ENCODE results near the gene LMNTD2. TPM values are rescaled to one million over a fixed set of nuclear protein-coding genes. Genes with fewer than 3 reads are reported as not detected.

Gene LMNTD2
- total and polyA plus RNA-seq, 3 experiments from 2014 or later = 1.1 to 2.4 (median 1.2) TPM

GRCh38 chr11:563812-564578 is 3.5 kb upstream of the LMNTD2 start:
- Histone ChIP-seq H3K9me3 (ENCODE audit: low read length) (no peaks in the 10 kb centered on the region), H3K27ac (ENCODE audit: low read depth, low read length) (no peak overlapping the region), H3K36me3 (ENCODE audit: insufficient read depth, low read length) (no peaks in the 10 kb centered on the region), H3K27me3 (ENCODE audit: insufficient read depth, low read length, poor library complexity, severe bottlenecking) (no peaks in the 10 kb centered on the region), H3K4me1 (ENCODE audit: insufficient read depth, low read length) (peaks cover 20% of the 10 kb centered on the region), H3K4me3 (ENCODE audit: low read length) (no peak overlapping the region)
- Mint-ChIP-seq H3K4me1 (peaks cover 10 to 21% (median 11%) of the 10 kb centered on the region in 3 donors), H3K27ac (no peak overlapping the region), H3K9me3 (no peaks in the 10 kb centered on the region), H3K36me3 (peaks cover 0 to 11% (median 0%) of the 10 kb centered on the region in 3 donors), H3K27me3 (peaks cover 0 to 3% of the 10 kb centered on the region in 2 donors), H3K4me3 (peak overlapping the region in 2 of 7 donors; percentile 44 to 52)
- ChIA-PET POLR2A (interaction anchor here (1.0 to 1.4 kb wide), 4 partner anchors 9 to 52 kb away, joined by 3 to 5 read pairs (median 4); partner anchors contain the start of genes IRF7 and PHRF1), CTCF (interaction anchor here (1.2 to 3.0 kb wide), 4 partner anchors 9 to 162 kb away, joined by 3 to 17 read pairs (median 7); partner anchors contain the start of gene PHRF1)
- no peak for DNase-seq

- H3K36me3 ChIP-seq (ENCODE audit: insufficient read depth, low read length) = no peaks in the 10 kb centered on the region
- H3K27ac ChIP-seq (ENCODE audit: low read depth, low read length) = no peak overlapping the region
- H3K9me3 ChIP-seq (ENCODE audit: low read length) = no peaks in the 10 kb centered on the region
- H3K4me3 ChIP-seq (ENCODE audit: low read length) = no peak overlapping the region
- H3K27me3 Mint-ChIP-seq = peaks cover 0 to 3% of the 10 kb centered on the region in 2 donors
- no peak for DNase-seq
- peaks cover 0 to 11% (median 0%) of the 10 kb centered on the region in 3 donors for H3K36me3 Mint-ChIP-seq
- peaks cover 10 to 20% (median 11%) of the 10 kb centered on the region in 3 donors for H3K4me1 Mint-ChIP-seq
- H3K4me3 Mint-ChIP-seq = peak overlapping the region in 1 of 7 donors; percentile 51
- peaks cover 18% of the 10 kb centered on the region for H3K4me1 ChIP-seq (ENCODE audit: insufficient read depth, low read length)
- H3K9me3 Mint-ChIP-seq = no peaks in the 10 kb centered on the region
- no peaks in the 10 kb centered on the region for H3K27me3 ChIP-seq (ENCODE audit: insufficient read depth, low read length, poor library complexity, severe bottlenecking)
- CTCF ChIA-PET = interaction anchor here (1.2 kb wide), 1 partner anchor 9 kb away, joined by 3 read pairs; no protein-coding TSS in a partner anchor
- POLR2A ChIA-PET = interaction anchor here (0.7 to 1.2 kb wide), 2 partner anchors 13 to 243 kb away, joined by 3 to 4 read pairs; partner anchors contain the start of gene PHRF1
- H3K27ac Mint-ChIP-seq = no peak overlapping the region
These were observed 2.7 kb upstream of the LMNTD2 start for GRCh38 chr11:563066-563811.

GRCh38 chr11:562046-562645 is 1.6 kb upstream of the LMNTD2 start:
- Mint-ChIP-seq H3K9me3 (no peaks in the 10 kb centered on the region), H3K36me3 (peaks cover 0 to 11% (median 0%) of the 10 kb centered on the region in 3 donors), H3K4me1 (peaks cover 10 to 20% (median 10%) of the 10 kb centered on the region in 3 donors), H3K27me3 (peaks cover 0 to 3% of the 10 kb centered on the region in 2 donors), H3K4me3 (peak overlapping the region; percentile 86 to 93 (median 90)), H3K27ac (peak overlapping the region in 1 of 8 donors; percentile 93)
- peaks cover 18% of the 10 kb centered on the region for H3K4me1 ChIP-seq (ENCODE audit: insufficient read depth, low read length)
- H3K4me3 ChIP-seq (ENCODE audit: low read length) = peak overlapping the region; percentile 76
- peak overlapping the region; percentile 61 for H3K27ac ChIP-seq (ENCODE audit: low read depth, low read length)
- POLR2A ChIA-PET = interaction anchor here (0.8 to 1.0 kb wide), 3 partner anchors 13 to 164 kb away, joined by 3 to 5 read pairs (median 3); partner anchors contain the start of gene PHRF1
- peak in 1 of 5 donors; percentile 51 for DNase-seq
- no peaks in the 10 kb centered on the region for H3K9me3 ChIP-seq (ENCODE audit: low read length)
- CTCF ChIA-PET = interaction anchor here (1.0 kb wide), 1 partner anchor 14 kb away, joined by 3 read pairs; no protein-coding TSS in a partner anchor
- H3K36me3 ChIP-seq (ENCODE audit: insufficient read depth, low read length) = no peaks in the 10 kb centered on the region
- no peaks in the 10 kb centered on the region for H3K27me3 ChIP-seq (ENCODE audit: insufficient read depth, low read length, poor library complexity, severe bottlenecking)

- DNase-seq = peak in 1 of 5 donors; percentile 63
- ChIA-PET CTCF (interaction anchor here (1.0 kb wide), 1 partner anchor 14 kb away, joined by 3 read pairs; no protein-coding TSS in a partner anchor), POLR2A (interaction anchor here (0.8 to 1.0 kb wide), 3 partner anchors 14 to 164 kb away, joined by 3 to 5 read pairs (median 3); partner anchors contain the start of gene PHRF1)
- Histone ChIP-seq H3K27me3 (ENCODE audit: insufficient read depth, low read length, poor library complexity, severe bottlenecking) (no peaks in the 10 kb centered on the region), H3K9me3 (ENCODE audit: low read length) (no peaks in the 10 kb centered on the region), H3K27ac (ENCODE audit: low read depth, low read length) (peak overlapping the region; percentile 61), H3K4me1 (ENCODE audit: insufficient read depth, low read length) (peaks cover 18% of the 10 kb centered on the region), H3K36me3 (ENCODE audit: insufficient read depth, low read length) (no peaks in the 10 kb centered on the region), H3K4me3 (ENCODE audit: low read length) (peak overlapping the region; percentile 76)
- Mint-ChIP-seq H3K27ac (peak overlapping the region in 7 of 8 donors; percentile 23 to 93 (median 75)), H3K27me3 (peaks cover 0 to 3% of the 10 kb centered on the region in 2 donors), H3K9me3 (no peaks in the 10 kb centered on the region), H3K4me3 (peak overlapping the region; percentile 86 to 93 (median 90)), H3K36me3 (peaks cover 0 to 11% (median 0%) of the 10 kb centered on the region in 3 donors), H3K4me1 (peaks cover 10 to 25% (median 10%) of the 10 kb centered on the region in 3 donors)
These were observed 838 bp upstream of the LMNTD2 start for GRCh38 chr11:561148-562003.

- Mint-ChIP-seq H3K4me1 (peaks cover 10 to 27% (median 10%) of the 10 kb centered on the region in 3 donors), H3K36me3 (peaks cover 0 to 11% (median 0%) of the 10 kb centered on the region in 3 donors), H3K4me3 (peak overlapping the region; percentile 56 to 93 (median 81)), H3K27ac (peak overlapping the region; percentile 69 to 94 (median 86)), H3K27me3 (peaks cover 0 to 3% of the 10 kb centered on the region in 2 donors), H3K9me3 (no peaks in the 10 kb centered on the region)
- Histone ChIP-seq H3K36me3 (ENCODE audit: insufficient read depth, low read length) (no peaks in the 10 kb centered on the region), H3K9me3 (ENCODE audit: low read length) (no peaks in the 10 kb centered on the region), H3K27ac (ENCODE audit: low read depth, low read length) (peak overlapping the region; percentile 74), H3K4me1 (ENCODE audit: insufficient read depth, low read length) (peaks cover 18% of the 10 kb centered on the region), H3K27me3 (ENCODE audit: insufficient read depth, low read length, poor library complexity, severe bottlenecking) (no peaks in the 10 kb centered on the region), H3K4me3 (ENCODE audit: low read length) (peak overlapping the region; percentile 49)
- CTCF ChIA-PET = interaction anchor here (0.9 to 1.6 kb wide), 4 partner anchors 16 to 167 kb away, joined by 3 to 5 read pairs (median 4); partner anchors contain the start of genes HRAS and PHRF1
- POLR2A ChIA-PET = interaction anchor here (0.6 to 1.5 kb wide), 3 partner anchors 25 to 153 kb away, joined by 3 to 10 read pairs (median 5); partner anchors contain the start of gene IRF7
- peak in 3 of 5 donors; percentile 9 to 57 (median 33) for DNase-seq
These were observed 730 bp downstream of the LMNTD2 start for GRCh38 chr11:559712-560304.

- Histone ChIP-seq H3K27me3 (ENCODE audit: insufficient read depth, low read length, poor library complexity, severe bottlenecking) (no peaks in the 10 kb centered on the region), H3K4me1 (ENCODE audit: insufficient read depth, low read length) (peaks cover 24% of the 10 kb centered on the region), H3K9me3 (ENCODE audit: low read length) (no peaks in the 10 kb centered on the region), H3K4me3 (ENCODE audit: low read length) (no peak overlapping the region), H3K36me3 (ENCODE audit: insufficient read depth, low read length) (no peaks in the 10 kb centered on the region), H3K27ac (ENCODE audit: low read depth, low read length) (peak overlapping the region; percentile 51)
- POLR2A ChIA-PET = interaction anchor here (1.5 kb wide), 1 partner anchor 56 kb away, joined by 5 read pairs; the partner anchor contains the start of gene IRF7
- Mint-ChIP-seq H3K9me3 (no peaks in the 10 kb centered on the region), H3K27me3 (peaks cover 0 to 3% of the 10 kb centered on the region in 2 donors), H3K36me3 (peaks cover 0 to 8% (median 0%) of the 10 kb centered on the region in 3 donors), H3K4me1 (peaks cover 10 to 27% (median 10%) of the 10 kb centered on the region in 3 donors), H3K4me3 (peak overlapping the region in 2 of 7 donors; percentile 39 to 75), H3K27ac (peak overlapping the region in 3 of 8 donors; percentile 59 to 93 (median 90))
- CTCF ChIA-PET = interaction anchor here (0.9 to 1.6 kb wide), 4 partner anchors 17 to 167 kb away, joined by 3 to 5 read pairs (median 4); partner anchors contain the start of genes HRAS and PHRF1
- DNase-seq = peak in 2 of 5 donors; percentile 18 to 65
These were observed 1.4 kb downstream of the LMNTD2 start for GRCh38 chr11:559020-559620.
